OCI-LY1 (cell line): ENCODE measurements around the gene GBF1.

Experiments used
- H2AFZ ChIP-seq: fragments of 200-600 bp; sonication (generic), shearing (Covaris generic); 2 replicates; pipeline ENCODE4 v1.6.0; 2014; ENCODE audit warnings: antibody characterized with exemption, mild to moderate bottlenecking, low read length
- H3F3A ChIP-seq: fragments of 200-600 bp; sonication (generic), shearing (Covaris generic); 2 replicates; pipeline ENCODE4 v1.6.0; 2014; ENCODE audit warnings: mild to moderate bottlenecking, antibody characterized with exemption, low read length, moderate library complexity; ENCODE audit not compliant: insufficient read depth
- H3K27ac ChIP-seq: fragments of 200-600 bp; sonication (generic); 2 replicates; pipeline ENCODE4 v1.5.1; 2014; ENCODE audit warnings: low read length, mixed run types, mild to moderate bottlenecking, low read depth; ENCODE audit not compliant: poor library complexity, severe bottlenecking
- H3K27me3 ChIP-seq: fragments of 200-600 bp; sonication (generic); 2 replicates; pipeline ENCODE4 v1.6.0; 2014; ENCODE audit warnings: antibody characterized with exemption, mild to moderate bottlenecking, low read length, moderate library complexity; ENCODE audit not compliant: insufficient read depth
- H3K36me3 ChIP-seq: fragments of 200-600 bp; sonication (generic); 2 replicates; pipeline ENCODE4 v1.6.1; 2014; ENCODE audit warnings: mild to moderate bottlenecking, antibody characterized with exemption, low read length, moderate library complexity, mixed read lengths; ENCODE audit not compliant: insufficient read depth
- H3K4me1 ChIP-seq: fragments of 200-600 bp; sonication (generic); 2 replicates; pipeline ENCODE4 v1.5.1; 2014; ENCODE audit warnings: mild to moderate bottlenecking, low read length, moderate library complexity; ENCODE audit not compliant: insufficient read depth, severe bottlenecking
- H3K4me2 ChIP-seq: fragments of 200-600 bp; sonication (generic), shearing (Covaris generic); 2 replicates; pipeline ENCODE4 v1.6.1; 2014; ENCODE audit warnings: low read length
- H3K4me3 ChIP-seq: fragments of 200-600 bp; sonication (generic); 2 replicates; pipeline ENCODE4 v1.5.1; 2014; ENCODE audit warnings: low read length, low read depth, mild to moderate bottlenecking, mixed read lengths; ENCODE audit not compliant: poor library complexity, severe bottlenecking
- H3K79me2 ChIP-seq: fragments of 200-600 bp; shearing (Covaris generic); 2 replicates; pipeline ENCODE4 v1.6.1; 2016; ENCODE audit warnings: mixed run types, low read length, mixed read lengths; ENCODE audit not compliant: insufficient read depth
- H3K9ac ChIP-seq: fragments of 200-600 bp; sonication (generic), shearing (Covaris generic); 2 replicates; pipeline ENCODE4 v1.6.1; 2014; ENCODE audit warnings: mild to moderate bottlenecking, low read length, mixed read lengths
- H3K9me2 ChIP-seq: fragments of 200-600 bp; sonication (generic), shearing (Covaris generic); 2 replicates; pipeline ENCODE4 v1.6.1; 2014; ENCODE audit warnings: low read depth, mild to moderate bottlenecking, low read length, mixed read lengths
- H3K9me3 ChIP-seq: fragments of 200-600 bp; shearing (Covaris generic); 2 replicates; pipeline ENCODE4 v1.6.1; 2014; ENCODE audit warnings: low read length, mixed read lengths
- H4K20me1 ChIP-seq: fragments of 200-600 bp; sonication (generic), shearing (Covaris generic); 2 replicates; pipeline ENCODE4 v1.6.0; 2016; ENCODE audit warnings: mild to moderate bottlenecking, low read length; ENCODE audit not compliant: insufficient read depth
- EZH2 ChIP-seq: fragments of 200-600 bp; sonication (generic), shearing (Covaris generic); IDR thresholded peaks from 2 replicates; pipeline ENCODE4 v1.8.0; 2017; ENCODE audit warnings: borderline replicate concordance, mixed run types, mild to moderate bottlenecking, antibody characterized with exemption, low read length, moderate library complexity, mixed read lengths
- TF ChIP-seq, protein P1 (sequence below): fragments of 200-600 bp; sonication (generic), shearing (Covaris generic); IDR thresholded peaks from 2 replicates; pipeline ENCODE4 v1.5.1; 2017; ENCODE audit warnings: mild to moderate bottlenecking, antibody characterized with exemption, low read length, moderate library complexity, mixed read lengths

The GBF1 gene

DNA sequence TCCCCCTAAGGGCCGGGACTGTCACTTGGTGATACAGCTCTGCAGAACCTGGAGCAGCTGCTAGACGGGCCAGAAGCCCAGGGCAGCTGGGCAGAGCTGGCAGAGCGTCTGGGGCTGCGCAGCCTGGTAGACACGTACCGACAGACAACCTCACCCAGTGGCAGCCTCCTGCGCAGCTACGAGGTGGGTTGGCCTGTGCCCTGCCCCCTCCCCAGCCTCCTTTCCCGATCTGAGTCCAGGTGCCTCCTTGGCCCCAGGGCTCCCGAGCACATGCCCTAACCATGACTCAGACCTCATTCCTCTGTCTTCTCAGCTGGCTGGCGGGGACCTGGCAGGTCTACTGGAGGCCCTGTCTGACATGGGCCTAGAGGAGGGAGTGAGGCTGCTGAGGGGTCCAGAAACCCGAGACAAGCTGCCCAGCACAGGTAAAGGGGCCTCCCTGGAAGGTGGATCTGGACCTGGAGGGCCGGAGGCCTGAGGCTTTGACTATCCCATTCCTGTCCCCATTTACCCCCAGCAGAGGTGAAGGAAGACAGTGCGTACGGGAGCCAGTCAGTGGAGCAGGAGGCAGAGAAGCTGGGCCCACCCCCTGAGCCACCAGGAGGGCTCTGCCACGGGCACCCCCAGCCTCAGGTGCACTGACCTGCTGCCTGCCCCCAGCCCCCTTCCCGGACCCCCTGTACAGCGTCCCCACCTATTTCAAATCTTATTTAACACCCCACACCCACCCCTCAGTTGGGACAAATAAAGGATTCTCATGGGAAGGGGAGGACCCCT, 156.6 kb downstream of the GBF1 start:
- Histone ChIP-seq H3K27me3 (no peaks in the 10 kb centered on the region), H3K4me1 (peaks cover 9% of the 10 kb centered on the region), H2AFZ (no peak overlapping the region), H3K4me3 (no peak overlapping the region), H3K4me2 (no peak overlapping the region), H3K9me3 (no peaks in the 10 kb centered on the region), H4K20me1 (no peaks in the 10 kb centered on the region), H3K79me2 (no peaks in the 10 kb centered on the region), H3K9me2 (no peaks in the 10 kb centered on the region), H3K27ac (no peak overlapping the region), H3K36me3 (no peaks in the 10 kb centered on the region; the same call in 1 of the 2 replicates), H3K9ac (no peak overlapping the region), H3F3A (no peaks in the 10 kb centered on the region)
- TF ChIP-seq EZH2 = no peak
- TF ChIP-seq, protein P1, sequence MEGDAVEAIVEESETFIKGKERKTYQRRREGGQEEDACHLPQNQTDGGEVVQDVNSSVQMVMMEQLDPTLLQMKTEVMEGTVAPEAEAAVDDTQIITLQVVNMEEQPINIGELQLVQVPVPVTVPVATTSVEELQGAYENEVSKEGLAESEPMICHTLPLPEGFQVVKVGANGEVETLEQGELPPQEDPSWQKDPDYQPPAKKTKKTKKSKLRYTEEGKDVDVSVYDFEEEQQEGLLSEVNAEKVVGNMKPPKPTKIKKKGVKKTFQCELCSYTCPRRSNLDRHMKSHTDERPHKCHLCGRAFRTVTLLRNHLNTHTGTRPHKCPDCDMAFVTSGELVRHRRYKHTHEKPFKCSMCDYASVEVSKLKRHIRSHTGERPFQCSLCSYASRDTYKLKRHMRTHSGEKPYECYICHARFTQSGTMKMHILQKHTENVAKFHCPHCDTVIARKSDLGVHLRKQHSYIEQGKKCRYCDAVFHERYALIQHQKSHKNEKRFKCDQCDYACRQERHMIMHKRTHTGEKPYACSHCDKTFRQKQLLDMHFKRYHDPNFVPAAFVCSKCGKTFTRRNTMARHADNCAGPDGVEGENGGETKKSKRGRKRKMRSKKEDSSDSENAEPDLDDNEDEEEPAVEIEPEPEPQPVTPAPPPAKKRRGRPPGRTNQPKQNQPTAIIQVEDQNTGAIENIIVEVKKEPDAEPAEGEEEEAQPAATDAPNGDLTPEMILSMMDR = no peak

DNA sequence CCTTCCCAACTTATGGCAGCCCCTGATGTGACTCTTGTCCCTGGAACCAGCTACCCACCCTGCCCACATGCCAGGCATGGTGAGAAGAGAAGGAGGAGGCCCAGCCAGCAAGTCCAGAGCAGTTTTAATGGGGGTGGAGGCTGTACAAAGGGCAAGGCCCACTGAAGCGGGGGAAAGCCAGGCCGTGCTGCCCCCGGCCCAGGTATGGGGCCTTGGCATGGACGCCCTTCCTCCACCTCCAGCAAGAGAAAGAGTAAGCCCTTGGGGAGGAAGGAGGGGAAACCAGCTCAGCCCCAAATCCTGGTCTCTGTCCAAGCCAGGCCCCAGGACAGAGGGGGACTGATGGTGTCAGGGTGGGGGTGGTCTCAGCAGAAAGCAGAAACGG, 157.2 kb downstream of the GBF1 start:
- TF ChIP-seq, protein P1 = no peak
- no peak for TF ChIP-seq EZH2
- Histone ChIP-seq H2AFZ (no peak overlapping the region), H3K4me1 (peaks cover 8% of the 10 kb centered on the region), H3K4me3 (no peak overlapping the region), H3K27me3 (no peaks in the 10 kb centered on the region), H3K79me2 (no peaks in the 10 kb centered on the region), H3F3A (no peaks in the 10 kb centered on the region), H3K36me3 (no peaks in the 10 kb centered on the region; the same call in 1 of the 2 replicates), H3K9me2 (no peaks in the 10 kb centered on the region), H3K9me3 (no peaks in the 10 kb centered on the region), H3K27ac (no peak overlapping the region), H3K9ac (no peak overlapping the region), H4K20me1 (no peaks in the 10 kb centered on the region), H3K4me2 (no peak overlapping the region)

DNA sequence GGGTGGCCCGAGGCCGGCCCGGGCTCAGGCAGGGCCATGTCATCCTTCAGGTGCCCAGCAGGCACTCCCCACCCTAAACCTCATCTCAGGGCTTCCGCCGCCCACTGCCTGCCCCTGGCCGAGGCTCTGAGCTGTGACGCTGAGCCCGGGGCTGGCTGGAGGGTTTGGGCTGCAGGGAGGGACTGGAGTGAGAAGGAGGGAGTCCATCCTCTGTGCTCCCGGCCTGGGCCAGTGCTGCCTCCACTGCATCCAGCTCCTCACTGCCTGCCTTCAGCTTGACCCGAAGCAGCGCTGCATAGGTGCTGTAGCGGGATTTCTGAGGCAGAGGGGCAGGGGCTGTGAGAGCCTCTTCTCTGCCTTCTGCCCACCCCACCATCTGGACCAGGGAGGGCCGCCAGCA, 157.8 kb downstream of the GBF1 start:
- H3K79me2 ChIP-seq = no peaks in the 10 kb centered on the region
- no peak overlapping the region for H3K4me3 ChIP-seq
- no peak overlapping the region for H3K9ac ChIP-seq
- no peak overlapping the region for H2AFZ ChIP-seq
- no peaks in the 10 kb centered on the region for H3K9me3 ChIP-seq
- H3F3A ChIP-seq = no peaks in the 10 kb centered on the region
- no peak overlapping the region for H3K4me2 ChIP-seq
- H3K4me1 ChIP-seq = peaks cover 8% of the 10 kb centered on the region
- no peaks in the 10 kb centered on the region; the same call in 1 of the 2 replicates for H3K36me3 ChIP-seq
- H4K20me1 ChIP-seq = no peaks in the 10 kb centered on the region
- TF ChIP-seq, protein P1 = no peak
- TF ChIP-seq EZH2 = no peak
- no peaks in the 10 kb centered on the region for H3K9me2 ChIP-seq
- H3K27me3 ChIP-seq = no peaks in the 10 kb centered on the region
- no peak overlapping the region for H3K27ac ChIP-seq
